Loucy (cell line): Measurements from ENCODE around the gene DOCK10.

Source experiments
- EZH2phosphoT487 ChIP-seq: fragments of 200-600 bp; IDR thresholded peaks from 2 replicates; pipeline ENCODE4 v1.6.1; 2018; ENCODE audit warnings: antibody characterized with exemption, mild to moderate bottlenecking, moderate library complexity, borderline replicate concordance
- TF ChIP-seq, protein P1 (sequence below): fragments of 200-600 bp; sonication (generic); conservative IDR thresholded peaks from 2 replicates; pipeline ENCODE4 v1.5.1; 2014; ENCODE audit warnings: mild to moderate bottlenecking, antibody characterized with exemption, low read length

- TF ChIP-seq, protein P1, sequence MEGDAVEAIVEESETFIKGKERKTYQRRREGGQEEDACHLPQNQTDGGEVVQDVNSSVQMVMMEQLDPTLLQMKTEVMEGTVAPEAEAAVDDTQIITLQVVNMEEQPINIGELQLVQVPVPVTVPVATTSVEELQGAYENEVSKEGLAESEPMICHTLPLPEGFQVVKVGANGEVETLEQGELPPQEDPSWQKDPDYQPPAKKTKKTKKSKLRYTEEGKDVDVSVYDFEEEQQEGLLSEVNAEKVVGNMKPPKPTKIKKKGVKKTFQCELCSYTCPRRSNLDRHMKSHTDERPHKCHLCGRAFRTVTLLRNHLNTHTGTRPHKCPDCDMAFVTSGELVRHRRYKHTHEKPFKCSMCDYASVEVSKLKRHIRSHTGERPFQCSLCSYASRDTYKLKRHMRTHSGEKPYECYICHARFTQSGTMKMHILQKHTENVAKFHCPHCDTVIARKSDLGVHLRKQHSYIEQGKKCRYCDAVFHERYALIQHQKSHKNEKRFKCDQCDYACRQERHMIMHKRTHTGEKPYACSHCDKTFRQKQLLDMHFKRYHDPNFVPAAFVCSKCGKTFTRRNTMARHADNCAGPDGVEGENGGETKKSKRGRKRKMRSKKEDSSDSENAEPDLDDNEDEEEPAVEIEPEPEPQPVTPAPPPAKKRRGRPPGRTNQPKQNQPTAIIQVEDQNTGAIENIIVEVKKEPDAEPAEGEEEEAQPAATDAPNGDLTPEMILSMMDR, result no peak
- no peak for TF ChIP-seq EZH2phosphoT487
Observed at GRCh38 chr2:224820283-224820991, 221.8 kb downstream of the DOCK10 start.
